Mesothelial cell of epicardium (in vitro differentiated cells): ENCODE measurements around the gene DLGAP3. TPM values are rescaled to one million over a fixed set of nuclear protein-coding genes. Genes with fewer than 3 reads are reported as not detected.

Experiments
- DNase-seq, 2 experiments: peaks; one replicate each; pipeline ENCODE4 v3.0.0; 2021; ENCODE audit warnings: low spot score in 2 of 2; ENCODE audit not compliant: unreplicated experiment in 2 of 2
- H3K27ac Mint-ChIP-seq: 2 replicates; pipeline ENCODE4 v1.8.0; 2021; ENCODE audit warnings: mixed read lengths
- H3K27me3 Mint-ChIP-seq: 2 replicates; pipeline ENCODE4 v1.8.0; 2021; ENCODE audit warnings: low read depth, mixed read lengths
- H3K36me3 Mint-ChIP-seq: 2 replicates; pipeline ENCODE4 v1.8.0; 2021; ENCODE audit warnings: mixed read lengths
- H3K4me1 Mint-ChIP-seq: 2 replicates; pipeline ENCODE4 v1.8.0; 2021; ENCODE audit warnings: mixed read lengths
- H3K4me3 Mint-ChIP-seq: 2 replicates; pipeline ENCODE4 v1.8.0; 2021; ENCODE audit warnings: mild to moderate bottlenecking, moderate library complexity, mixed read lengths
- H3K9me3 Mint-ChIP-seq: 2 replicates; pipeline ENCODE4 v1.8.0; 2021; ENCODE audit warnings: mixed read lengths
- CTCF ChIP-seq: fragments of 200-600 bp; sonication (generic); IDR thresholded peaks from one replicate; pipeline ENCODE4 v1.5.0; 2021; ENCODE audit warnings: antibody characterized with exemption; ENCODE audit not compliant: unreplicated experiment
- total RNA-seq: library from RNA; stranded (reverse); gene quantifications from 3 replicates; pipeline ENCODE4 v1.2.1, GENCODE V29; 2021

Gene DLGAP3
- total RNA-seq, 1 donor from 2014 or later: 0.27 TPM

- H3K9me3 Mint-ChIP-seq: no peaks in the 10 kb centered on the region
- peaks cover 28% of the 10 kb centered on the region for H3K27me3 Mint-ChIP-seq
- peaks cover 2% of the 10 kb centered on the region for H3K36me3 Mint-ChIP-seq
- peak within 1 kb of the TSS; percentile 93 for H3K4me3 Mint-ChIP-seq
- peaks cover 17% of the 10 kb centered on the region for H3K4me1 Mint-ChIP-seq
- peak; percentile 64 for TF ChIP-seq CTCF
- peak; percentile 61 to 77 for DNase-seq
- peak within 1 kb of the TSS; percentile 85 for H3K27ac Mint-ChIP-seq
Observed at GRCh38 chr1:34859446-34860200, 69.8 kb downstream of the DLGAP3 start, which contains the start of gene SMIM12. SMIM12 (minus strand) TSS chr1:34859749; CDS start chr1:34855977, 3,772 bp downstream.

- Mint-ChIP-seq H3K9me3 (no peaks in the 10 kb centered on the region), H3K4me3 (peak overlapping the region; percentile 93), H3K4me1 (peaks cover 17% of the 10 kb centered on the region), H3K36me3 (peaks cover 2% of the 10 kb centered on the region), H3K27ac (peak overlapping the region; percentile 85), H3K27me3 (peaks cover 21% of the 10 kb centered on the region)
- no peak for TF ChIP-seq CTCF
- DNase-seq: no peak
Observed at GRCh38 chr1:34858901-34859445, 70.5 kb downstream of the DLGAP3 start.

- H3K4me3 Mint-ChIP-seq: no peak overlapping the region
- no peak for DNase-seq
- H3K27me3 Mint-ChIP-seq: peaks cover 5% of the 10 kb centered on the region
Observed at GRCh38 chr1:34856697-34857096, 72.8 kb downstream of the DLGAP3 start.

GRCh38 chr1:34852677-34853217 is 76.7 kb downstream of the DLGAP3 start:
- Mint-ChIP-seq H3K9me3 (no peaks in the 10 kb centered on the region), H3K27ac (no peak overlapping the region), H3K4me1 (no peaks in the 10 kb centered on the region), H3K4me3 (no peak overlapping the region), H3K27me3 (no peaks in the 10 kb centered on the region), H3K36me3 (peaks cover 15% of the 10 kb centered on the region)
- DNase-seq: peak; percentile 54 to 84
- TF ChIP-seq CTCF: peak; percentile 88

More at GRCh38 chr1:34856697-34857096, 72.8 kb downstream of the DLGAP3 start:
- Mint-ChIP-seq H3K27ac (no peak overlapping the region), H3K4me1 (peaks cover 17% of the 10 kb centered on the region), H3K9me3 (no peaks in the 10 kb centered on the region), H3K36me3 (peaks cover 2% of the 10 kb centered on the region)
- TF ChIP-seq CTCF: no peak

- H3K36me3 Mint-ChIP-seq: peaks cover 12% of the 10 kb centered on the region
- no peak for TF ChIP-seq CTCF
- no peaks in the 10 kb centered on the region for H3K9me3 Mint-ChIP-seq
- H3K4me3 Mint-ChIP-seq: no peak overlapping the region
- H3K4me1 Mint-ChIP-seq: no peaks in the 10 kb centered on the region
- no peaks in the 10 kb centered on the region for H3K27me3 Mint-ChIP-seq
- no peak overlapping the region for H3K27ac Mint-ChIP-seq
- no peak for DNase-seq
Observed at GRCh38 chr1:34851431-34852105, 77.9 kb downstream of the DLGAP3 start.
